Upper lobe of left lung (tissue), 6 donors: ENCODE measurements around the gene STMND1. TPM values are rescaled to one million over a fixed set of nuclear protein-coding genes. Genes with fewer than 3 reads are reported as not detected.

Experiments used
- ATAC-seq, 2 donors: fragments of 200-7000 bp; cut with Tn5 transposase; one replicate each; pipeline ENCODE4 v1.9.1; 2022; ENCODE audit warnings: mild to moderate bottlenecking in 2 of 2, moderate library complexity in 2 of 2; ENCODE audit not compliant: low FRiP score in 2 of 2
- DNase-seq, 2 donors: peaks; one replicate each; pipeline ENCODE4 v3.0.0-alpha.2; 2019 to 2020
- H3K27ac ChIP-seq, 4 donors: fragments of 200-600 bp; sonication (generic); one replicate each; pipeline ENCODE4 v1.5.1; 2016 to 2019
- H3K27me3 ChIP-seq, 4 donors: fragments of 200-600 bp; sonication (generic); one replicate each; pipeline ENCODE4 v1.5.1; 2017 to 2019
- H3K36me3 ChIP-seq, 4 donors: fragments of 200-600 bp; sonication (generic); one replicate each; pipeline ENCODE4 v1.5.1; 2016 to 2019
- H3K4me1 ChIP-seq, 4 donors: fragments of 200-600 bp; sonication (generic); one replicate each; pipeline ENCODE4 v1.5.1; 2018 to 2019
- H3K4me3 ChIP-seq, 4 donors: fragments of 200-600 bp; sonication (generic); one replicate each; pipeline ENCODE4 v1.5.1; 2017 to 2019; ENCODE audit warnings: mild to moderate bottlenecking in 2 of 4, moderate library complexity in 1 of 4
- H3K9me3 ChIP-seq, 4 donors: fragments of 200-600 bp; sonication (generic); one replicate each; pipeline ENCODE4 v1.5.1; 2018 to 2019
- EP300 ChIP-seq, 4 donors: sonication (generic); formaldehyde crosslinking; IDR thresholded peaks; one replicate each; pipeline ENCODE4 v1.5.1; 2017; ENCODE audit warnings: antibody characterized with exemption in 4 of 4, control low read depth in 2 of 4
- POLR2A ChIP-seq, 4 donors: fragments of 450-650 bp; IDR thresholded peaks; one replicate each; pipeline ENCODE4 v1.5.1; 2016 to 2017; ENCODE audit warnings: antibody characterized with exemption in 4 of 4, mild to moderate bottlenecking in 2 of 4
- POLR2AphosphoS5 ChIP-seq, 2 donors: sonication (generic); formaldehyde crosslinking; IDR thresholded peaks; one replicate each; pipeline ENCODE4 v1.5.1; 2017; ENCODE audit warnings: antibody characterized with exemption in 2 of 2
- WGBS, 2 donors: methylation state at CpG; one replicate each; pipeline ENCODE4 v1.1.5; 2017 to 2018; 5-methylcytosine and 5-hydroxymethylcytosine counted together
- total RNA-seq, 6 donors: library from RNA; depleted of rRNA in 4 of 6; stranded (reverse); fragments of >200 nt in 4 of 6; gene quantifications; one replicate each; pipeline versions ENCODE4 v1.1.0 to v1.2.1, GENCODE V29; 2016 to 2021
- TF ChIP-seq, protein P1 (sequence below), 6 experiments: fragments of 450-650 bp in 4 of 6; fragments of 200-600 bp in 2 of 6; sonication (generic) in 2 of 6; IDR thresholded peaks; one replicate each; pipeline ENCODE4 v1.5.1; 2016 to 2019; ENCODE audit warnings: antibody characterized with exemption in 6 of 6
- donor health status: DM: no; HTN: no; CAD: no; lungs with moderate emphysema.
- donor health status: DM: no; HTN: yes; CAD: no; lungs with severe emphysema.

Gene STMND1
- total RNA-seq, 6 donors from 2014 or later, result 2.6 to 12.4 (median 3.6) TPM; not detected in 2

DNA sequence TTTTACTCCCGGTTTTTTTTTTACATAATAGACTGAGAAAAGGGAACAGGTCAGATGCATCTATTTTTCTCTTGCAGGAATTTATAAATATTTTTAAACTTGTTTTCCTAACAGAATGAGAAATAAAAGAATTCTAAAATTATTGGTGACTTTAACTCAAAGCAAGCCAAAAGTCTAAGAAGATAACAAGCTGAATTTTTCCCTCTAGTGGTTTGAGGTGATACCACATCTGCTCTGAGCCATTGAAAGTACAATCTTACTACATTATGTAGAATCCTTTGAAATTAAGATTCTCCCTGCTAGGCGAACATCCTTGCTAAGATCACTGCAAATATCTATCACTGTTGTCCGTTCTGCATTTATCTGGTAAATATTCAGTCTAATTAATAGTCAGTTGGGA is 10.7 kb upstream of the STMND1 start:
- Histone ChIP-seq H3K9me3 (no peaks in the 10 kb centered on the region), H3K27ac (no peak overlapping the region), H3K4me3 (no peak overlapping the region), H3K36me3 (no peaks in the 10 kb centered on the region), H3K27me3 (no peaks in the 10 kb centered on the region), H3K4me1 (no peaks in the 10 kb centered on the region)
- WGBS, 2 donors, result 85 to 88% methylated on average over 3 of the region's 3 CpGs
- no peak for TF ChIP-seq POLR2AphosphoS5 (IDR thresholded peaks at IDR 0.05)
- TF ChIP-seq EP300 (IDR thresholded peaks at IDR 0.05), result no peak
- ATAC-seq (no peak), DNase-seq (no peak)

- no peak overlapping the region for H3K4me3 ChIP-seq
- H3K27me3 ChIP-seq, result no peaks in the 10 kb centered on the region
- no peaks in the 10 kb centered on the region for H3K4me1 ChIP-seq
- no peaks in the 10 kb centered on the region for H3K36me3 ChIP-seq
- ATAC-seq (no peak), DNase-seq (no peak)
- H3K27ac ChIP-seq, result no peak overlapping the region
- H3K9me3 ChIP-seq, result no peaks in the 10 kb centered on the region
- TF ChIP-seq POLR2AphosphoS5 (IDR thresholded peaks at IDR 0.05), result no peak
- TF ChIP-seq EP300 (IDR thresholded peaks at IDR 0.05), result no peak
- no peak for TF ChIP-seq POLR2A (IDR thresholded peaks at IDR 0.05)
- TF ChIP-seq, protein P1, sequence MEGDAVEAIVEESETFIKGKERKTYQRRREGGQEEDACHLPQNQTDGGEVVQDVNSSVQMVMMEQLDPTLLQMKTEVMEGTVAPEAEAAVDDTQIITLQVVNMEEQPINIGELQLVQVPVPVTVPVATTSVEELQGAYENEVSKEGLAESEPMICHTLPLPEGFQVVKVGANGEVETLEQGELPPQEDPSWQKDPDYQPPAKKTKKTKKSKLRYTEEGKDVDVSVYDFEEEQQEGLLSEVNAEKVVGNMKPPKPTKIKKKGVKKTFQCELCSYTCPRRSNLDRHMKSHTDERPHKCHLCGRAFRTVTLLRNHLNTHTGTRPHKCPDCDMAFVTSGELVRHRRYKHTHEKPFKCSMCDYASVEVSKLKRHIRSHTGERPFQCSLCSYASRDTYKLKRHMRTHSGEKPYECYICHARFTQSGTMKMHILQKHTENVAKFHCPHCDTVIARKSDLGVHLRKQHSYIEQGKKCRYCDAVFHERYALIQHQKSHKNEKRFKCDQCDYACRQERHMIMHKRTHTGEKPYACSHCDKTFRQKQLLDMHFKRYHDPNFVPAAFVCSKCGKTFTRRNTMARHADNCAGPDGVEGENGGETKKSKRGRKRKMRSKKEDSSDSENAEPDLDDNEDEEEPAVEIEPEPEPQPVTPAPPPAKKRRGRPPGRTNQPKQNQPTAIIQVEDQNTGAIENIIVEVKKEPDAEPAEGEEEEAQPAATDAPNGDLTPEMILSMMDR (IDR thresholded peaks at IDR 0.05), result no peak
- 50 to 53% methylated on average over 5 of the region's 5 CpGs for WGBS, 2 donors
These were observed 8.2 kb upstream of the STMND1 start for GRCh38 chr6:17093686-17094085.

DNA sequence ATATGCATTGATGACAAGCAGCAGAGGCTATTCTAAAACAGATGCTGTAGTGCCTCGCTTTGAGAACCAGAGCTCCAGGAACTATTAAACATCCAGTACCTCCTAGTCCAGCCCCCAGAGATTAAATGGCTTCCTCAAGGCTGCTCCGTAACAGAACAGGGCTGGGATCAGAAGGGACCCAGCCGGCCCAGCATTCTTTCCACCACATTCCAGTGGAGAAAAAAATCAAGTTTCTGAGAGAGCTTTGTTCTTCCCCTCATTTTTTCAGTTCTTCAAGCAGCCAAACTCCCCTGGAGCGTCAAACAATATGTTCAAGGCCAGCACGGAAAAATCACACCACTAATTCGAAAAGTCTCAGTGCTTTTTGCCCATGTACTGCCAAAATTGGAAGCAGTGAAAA is 5.8 kb upstream of the STMND1 start:
- Histone ChIP-seq H3K27me3 (no peaks in the 10 kb centered on the region), H3K27ac (no peak overlapping the region), H3K4me1 (no peaks in the 10 kb centered on the region), H3K4me3 (no peak overlapping the region), H3K9me3 (no peaks in the 10 kb centered on the region), H3K36me3 (no peaks in the 10 kb centered on the region)
- ATAC-seq (no peak), DNase-seq (no peak)
- TF ChIP-seq, protein P1 (IDR thresholded peaks at IDR 0.05), result no peak
- TF ChIP-seq EP300 (IDR thresholded peaks at IDR 0.05) (no peak), POLR2A (IDR thresholded peaks at IDR 0.05) (no peak), POLR2AphosphoS5 (IDR thresholded peaks at IDR 0.05) (no peak)
- 60 to 79% methylated on average over 6 of the region's 6 CpGs for WGBS, 2 donors

DNA sequence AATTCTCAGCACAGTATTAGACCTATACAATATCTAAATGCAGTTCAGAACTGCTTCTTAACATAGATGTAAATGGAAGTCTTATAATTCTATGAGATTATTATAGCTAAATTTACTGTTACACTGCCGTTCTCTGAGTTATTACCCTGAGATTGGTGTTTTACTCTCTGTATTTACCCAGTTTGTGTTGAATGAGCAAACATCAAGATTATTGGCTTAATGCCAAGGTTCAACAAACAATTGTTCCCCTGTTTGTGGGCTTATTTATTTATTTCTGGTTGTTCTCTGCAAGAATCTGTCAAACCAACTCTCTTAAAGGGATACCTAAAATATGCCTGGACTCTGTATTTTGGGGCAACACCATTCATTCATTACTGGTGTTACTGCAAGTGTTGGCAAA is 5.2 kb upstream of the STMND1 start:
- H3K4me3 ChIP-seq, result no peak overlapping the region
- TF ChIP-seq POLR2AphosphoS5 (IDR thresholded peaks at IDR 0.05) (no peak), EP300 (IDR thresholded peaks at IDR 0.05) (no peak), POLR2A (IDR thresholded peaks at IDR 0.05) (no peak)
- TF ChIP-seq, protein P1 (IDR thresholded peaks at IDR 0.05), result no peak
- DNase-seq (no peak), ATAC-seq (no peak)
- no peaks in the 10 kb centered on the region for H3K36me3 ChIP-seq
- H3K4me1 ChIP-seq, result peaks cover 0 to 5% (median 4%) of the 10 kb centered on the region in 4 donors
- no peak overlapping the region for H3K27ac ChIP-seq
- WGBS, 2 donors, result 30 to 39% methylated on average over 1 of the region's 1 CpG
- no peaks in the 10 kb centered on the region for H3K9me3 ChIP-seq
- H3K27me3 ChIP-seq, result peaks cover 0 to 2% (median 0%) of the 10 kb centered on the region in 4 donors

DNA sequence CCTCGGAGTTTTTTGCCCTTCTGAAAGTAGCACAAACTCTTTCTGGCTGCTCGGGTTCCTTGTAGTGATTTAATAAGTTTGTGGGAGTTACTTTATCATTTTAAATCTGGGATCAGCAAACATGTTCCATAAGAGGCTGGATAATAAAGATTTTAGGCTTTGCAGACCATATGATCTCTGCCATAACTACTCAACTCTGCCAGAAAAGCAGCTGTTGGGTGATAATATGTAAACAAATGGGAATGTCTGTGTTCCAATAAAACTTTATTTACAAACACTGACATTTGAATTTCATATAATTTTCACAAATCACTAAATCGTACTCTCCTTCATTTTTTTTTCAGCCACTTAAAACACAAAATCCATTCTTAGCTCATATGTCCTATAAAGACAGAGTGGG is 3.9 kb upstream of the STMND1 start:
- H3K27me3 ChIP-seq, result peaks cover 0 to 2% (median 0%) of the 10 kb centered on the region in 4 donors
- H3K4me1 ChIP-seq, result peaks cover 6 to 13% (median 12%) of the 10 kb centered on the region in 4 donors
- no peak overlapping the region for H3K27ac ChIP-seq
- ATAC-seq, result no peak
- no peak overlapping the region for H3K4me3 ChIP-seq
- H3K9me3 ChIP-seq, result no peaks in the 10 kb centered on the region
- DNase-seq, result no peak
- H3K36me3 ChIP-seq, result no peaks in the 10 kb centered on the region
- 65 to 75% methylated on average over 3 of the region's 3 CpGs for WGBS, 2 donors
- TF ChIP-seq, protein P1 (IDR thresholded peaks at IDR 0.05), result no peak
- TF ChIP-seq EP300 (IDR thresholded peaks at IDR 0.05) (no peak), POLR2AphosphoS5 (IDR thresholded peaks at IDR 0.05) (no peak), POLR2A (IDR thresholded peaks at IDR 0.05) (no peak)
